Retinal pigment epithelial cell (primary cell): ENCODE measurements around the gene CEP76.
A peak's percentile ranks its signal among the peaks of the same experiment; 100 is the strongest.

Source experiments
- DNase-seq: peaks from one replicate; pipeline ENCODE4 v3.0.0-alpha.2; 2010; ENCODE audit warnings: low read depth
- H3K4me3 ChIP-seq: 2 replicates; pipeline ENCODE4 v1.5.1; 2011; ENCODE audit warnings: mild to moderate bottlenecking, low read length, control low read depth, moderate library complexity
- TF ChIP-seq, protein P1 (sequence below): conservative IDR thresholded peaks from 2 replicates; pipeline ENCODE4 v1.5.1; 2011; ENCODE audit warnings: low read depth, low read length, control low read depth, inconsistent platforms

Gene CEP76

DNA sequence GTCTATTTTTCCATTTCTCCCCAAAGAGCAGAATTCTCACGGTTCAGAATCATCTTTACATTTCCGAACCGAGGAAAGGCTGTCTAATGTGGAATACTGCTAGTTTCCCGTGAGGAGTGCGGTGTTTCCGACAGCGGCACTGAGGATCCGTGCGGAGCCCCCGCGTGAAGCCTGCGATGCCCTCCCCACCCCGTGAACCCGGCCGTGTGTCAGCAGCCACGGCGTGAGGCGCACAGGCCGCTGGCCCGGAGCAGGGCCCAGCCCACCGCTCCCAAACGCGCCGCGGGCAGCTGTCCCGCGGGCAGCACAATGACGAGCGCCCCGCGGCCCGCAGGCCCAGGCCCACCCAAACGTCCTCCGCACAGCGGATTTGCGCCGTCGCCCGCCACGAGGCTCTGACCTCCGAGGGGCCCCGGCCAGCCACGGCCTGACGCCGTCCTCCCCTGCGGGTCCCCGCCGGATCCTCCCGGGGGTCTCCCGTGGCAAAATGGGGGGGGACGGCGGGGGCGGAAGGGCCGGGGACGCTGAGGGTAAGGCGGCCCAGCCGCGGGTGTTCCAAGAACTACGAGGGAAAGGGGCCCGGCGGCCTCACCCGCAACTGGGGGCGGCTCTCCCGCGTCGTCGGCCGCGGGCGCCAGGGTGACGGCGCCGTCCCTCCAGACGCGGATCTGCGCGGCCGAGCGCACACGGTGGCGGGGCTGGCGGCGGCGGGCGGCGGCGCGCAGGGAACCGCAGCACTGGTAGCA is 45.4 kb downstream of the CEP76 start:
- DNase-seq, result no peak
- H3K4me3 ChIP-seq, result peak overlapping the region; percentile 91

DNA sequence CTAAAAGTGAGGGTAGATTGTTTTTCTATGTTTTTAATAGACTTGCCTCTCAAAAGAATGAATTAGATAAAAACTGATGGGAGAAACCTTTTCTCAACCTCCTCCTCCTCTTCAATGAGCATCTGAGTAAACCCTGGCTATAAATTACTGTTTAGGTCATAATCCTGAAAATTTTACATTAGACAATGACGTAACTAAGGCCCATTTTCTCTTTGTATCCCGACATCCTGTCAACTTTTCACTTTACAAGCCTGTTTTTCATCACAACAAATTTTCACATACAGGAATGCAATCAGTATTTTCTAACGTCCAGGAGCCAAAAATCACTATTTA is 46.0 kb downstream of the CEP76 start:
- H3K4me3 ChIP-seq, result peak overlapping the region; percentile 91
- TF ChIP-seq, protein P1, sequence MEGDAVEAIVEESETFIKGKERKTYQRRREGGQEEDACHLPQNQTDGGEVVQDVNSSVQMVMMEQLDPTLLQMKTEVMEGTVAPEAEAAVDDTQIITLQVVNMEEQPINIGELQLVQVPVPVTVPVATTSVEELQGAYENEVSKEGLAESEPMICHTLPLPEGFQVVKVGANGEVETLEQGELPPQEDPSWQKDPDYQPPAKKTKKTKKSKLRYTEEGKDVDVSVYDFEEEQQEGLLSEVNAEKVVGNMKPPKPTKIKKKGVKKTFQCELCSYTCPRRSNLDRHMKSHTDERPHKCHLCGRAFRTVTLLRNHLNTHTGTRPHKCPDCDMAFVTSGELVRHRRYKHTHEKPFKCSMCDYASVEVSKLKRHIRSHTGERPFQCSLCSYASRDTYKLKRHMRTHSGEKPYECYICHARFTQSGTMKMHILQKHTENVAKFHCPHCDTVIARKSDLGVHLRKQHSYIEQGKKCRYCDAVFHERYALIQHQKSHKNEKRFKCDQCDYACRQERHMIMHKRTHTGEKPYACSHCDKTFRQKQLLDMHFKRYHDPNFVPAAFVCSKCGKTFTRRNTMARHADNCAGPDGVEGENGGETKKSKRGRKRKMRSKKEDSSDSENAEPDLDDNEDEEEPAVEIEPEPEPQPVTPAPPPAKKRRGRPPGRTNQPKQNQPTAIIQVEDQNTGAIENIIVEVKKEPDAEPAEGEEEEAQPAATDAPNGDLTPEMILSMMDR, result no peak
- DNase-seq, result no peak

More for the DNA sequence above, 45.4 kb downstream of the CEP76 start:
- TF ChIP-seq, protein P1, result no peak

DNA sequence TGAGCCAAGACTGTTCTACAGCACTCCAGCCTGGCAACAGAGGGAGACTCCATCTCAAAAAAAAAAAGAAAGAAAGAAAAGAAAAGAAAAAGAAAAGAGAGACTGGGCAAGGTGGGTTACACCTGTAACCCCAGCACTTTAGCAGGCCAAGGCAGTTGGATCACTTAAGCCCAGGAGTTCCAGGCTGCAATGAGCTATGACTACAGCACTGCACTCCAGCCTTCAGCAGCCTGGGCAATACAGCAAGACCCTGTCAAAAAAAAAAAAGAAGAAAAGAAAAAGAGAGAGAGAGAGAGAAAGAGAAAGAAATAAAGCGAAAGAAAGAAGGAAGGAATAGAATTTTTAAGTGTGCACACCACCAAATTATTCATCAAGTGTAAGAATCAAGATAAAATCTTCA is 47.6 kb downstream of the CEP76 start:
- TF ChIP-seq, protein P1, result no peak
- DNase-seq, result no peak
- H3K4me3 ChIP-seq, result no peak overlapping the region

DNA sequence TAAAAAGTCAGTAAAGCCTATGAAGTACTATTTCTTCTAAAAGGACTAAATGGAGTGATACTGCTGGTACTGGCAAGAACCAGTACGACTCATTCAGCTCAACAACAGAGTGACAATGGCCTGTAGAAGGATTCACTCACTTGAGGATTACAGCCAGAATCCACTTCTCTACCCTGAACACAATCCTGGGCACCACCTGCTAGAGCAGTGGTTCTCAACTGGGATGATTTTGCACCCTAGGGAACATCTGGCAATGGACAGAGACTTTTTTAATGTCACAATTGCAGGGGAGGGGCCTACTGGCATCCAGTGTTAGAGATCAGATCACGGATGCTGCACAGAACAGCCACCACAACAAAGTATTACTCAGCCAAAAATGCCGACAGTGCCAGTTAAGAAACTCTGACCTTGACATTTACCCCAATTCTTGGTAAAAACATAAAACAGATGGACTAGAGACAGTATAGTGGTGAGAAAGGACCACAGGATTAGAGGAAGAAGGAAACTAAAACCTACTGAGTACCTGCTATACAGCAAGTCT is 49.6 kb downstream of the CEP76 start:
- TF ChIP-seq, protein P1, result no peak
- DNase-seq, result no peak
- H3K4me3 ChIP-seq, result no peak overlapping the region

DNA sequence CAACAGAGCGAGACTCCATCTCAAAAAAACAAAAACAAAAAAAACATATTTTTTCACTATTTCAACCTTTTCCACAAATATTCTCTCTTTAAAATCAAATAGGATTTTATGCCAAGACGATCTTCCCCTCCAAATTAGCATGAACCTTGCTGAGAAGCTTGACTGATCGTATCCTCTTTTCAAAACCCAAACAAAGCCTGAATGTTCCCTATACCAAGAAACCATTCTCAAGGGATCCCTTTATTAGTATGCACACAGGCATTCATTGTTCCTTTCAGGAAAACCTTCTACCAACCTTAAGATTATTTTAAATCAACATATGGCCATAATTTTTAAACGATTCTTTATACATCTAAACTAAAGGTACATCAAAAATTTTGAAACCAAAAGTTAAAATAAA is 50.9 kb downstream of the CEP76 start:
- TF ChIP-seq, protein P1, result no peak
- DNase-seq, result no peak
- no peak overlapping the region for H3K4me3 ChIP-seq

DNA sequence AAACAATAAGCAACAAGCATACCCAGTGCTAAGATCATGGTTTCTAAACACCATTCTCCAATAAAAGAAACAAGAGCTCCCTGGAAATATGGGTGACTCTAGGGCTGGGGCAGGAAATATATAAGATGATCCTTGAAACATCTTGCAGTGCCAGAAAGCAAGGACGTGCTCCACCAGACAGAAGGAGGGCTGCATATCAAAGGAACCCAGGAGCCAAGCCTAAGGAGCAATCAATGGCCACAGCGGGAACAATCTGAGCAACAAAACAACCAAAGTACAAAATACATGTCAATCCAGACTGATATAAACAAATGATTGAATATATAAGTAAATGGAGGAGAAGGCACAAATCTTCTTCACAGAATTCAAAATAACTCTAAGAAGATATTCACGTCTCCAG is 54.8 kb downstream of the CEP76 start:
- DNase-seq, result no peak
- TF ChIP-seq, protein P1, result no peak
- no peak overlapping the region for H3K4me3 ChIP-seq

DNA sequence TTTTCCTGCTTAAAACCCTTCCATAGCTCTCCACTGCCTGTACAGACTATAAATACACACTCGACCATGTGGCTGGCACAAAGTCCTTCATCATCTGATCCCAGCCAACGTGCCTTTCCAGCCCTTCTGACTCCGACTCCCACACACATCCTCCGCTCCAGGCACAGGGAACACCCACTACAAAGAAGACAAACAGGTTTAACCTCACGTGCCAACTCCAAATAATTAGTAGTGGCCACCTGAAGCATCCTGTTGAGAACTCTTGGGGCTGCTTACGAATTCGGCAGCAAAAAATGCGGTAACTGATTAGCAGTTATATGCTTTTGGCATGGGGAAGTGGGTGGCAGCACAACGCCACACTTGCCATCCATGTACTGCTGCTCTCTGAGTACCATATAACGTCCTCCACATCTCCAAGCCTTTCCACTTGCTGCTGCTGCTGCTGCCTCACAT is 56.7 kb downstream of the CEP76 start:
- H3K4me3 ChIP-seq, result peak overlapping the region; percentile 6
- TF ChIP-seq, protein P1, result no peak
- DNase-seq, result peak; percentile 92
